A673 (cell line): ENCODE results near the gene TECPR2.

Experiments
- EZH2 ChIP-seq: fragments of 200-600 bp; sonication (generic); IDR thresholded peaks from 2 replicates; pipeline ENCODE4 v1.6.1; 2017; ENCODE audit warnings: borderline replicate concordance, low read depth, mild to moderate bottlenecking, mixed read lengths, antibody characterized with exemption, low read length; ENCODE audit not compliant: poor library complexity, severe bottlenecking
- TF ChIP-seq, protein P1 (sequence below): fragments of 300-800, 200-600 bp; sonication (generic); conservative IDR thresholded peaks from 2 replicates; pipeline ENCODE4 v1.5.1; 2017; ENCODE audit warnings: low read depth, mild to moderate bottlenecking, antibody characterized with exemption, low read length, moderate library complexity, mixed read lengths

- TF ChIP-seq, protein P1, sequence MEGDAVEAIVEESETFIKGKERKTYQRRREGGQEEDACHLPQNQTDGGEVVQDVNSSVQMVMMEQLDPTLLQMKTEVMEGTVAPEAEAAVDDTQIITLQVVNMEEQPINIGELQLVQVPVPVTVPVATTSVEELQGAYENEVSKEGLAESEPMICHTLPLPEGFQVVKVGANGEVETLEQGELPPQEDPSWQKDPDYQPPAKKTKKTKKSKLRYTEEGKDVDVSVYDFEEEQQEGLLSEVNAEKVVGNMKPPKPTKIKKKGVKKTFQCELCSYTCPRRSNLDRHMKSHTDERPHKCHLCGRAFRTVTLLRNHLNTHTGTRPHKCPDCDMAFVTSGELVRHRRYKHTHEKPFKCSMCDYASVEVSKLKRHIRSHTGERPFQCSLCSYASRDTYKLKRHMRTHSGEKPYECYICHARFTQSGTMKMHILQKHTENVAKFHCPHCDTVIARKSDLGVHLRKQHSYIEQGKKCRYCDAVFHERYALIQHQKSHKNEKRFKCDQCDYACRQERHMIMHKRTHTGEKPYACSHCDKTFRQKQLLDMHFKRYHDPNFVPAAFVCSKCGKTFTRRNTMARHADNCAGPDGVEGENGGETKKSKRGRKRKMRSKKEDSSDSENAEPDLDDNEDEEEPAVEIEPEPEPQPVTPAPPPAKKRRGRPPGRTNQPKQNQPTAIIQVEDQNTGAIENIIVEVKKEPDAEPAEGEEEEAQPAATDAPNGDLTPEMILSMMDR: no peak
- TF ChIP-seq EZH2: no peak
Observed at GRCh38 chr14:102512793-102513300, 150.1 kb downstream of the TECPR2 start.
